Activated CD4-positive, alpha-beta T cell treated with anti-CD3 and anti-CD28 coated beads for 48 hours (primary cell): ENCODE measurements around the gene MSI2.

ENCODE experiments used
- DNase-seq: peaks from one replicate; pipeline ENCODE4 v3.0.0-alpha.2; 2020

MSI2 gene

DNA sequence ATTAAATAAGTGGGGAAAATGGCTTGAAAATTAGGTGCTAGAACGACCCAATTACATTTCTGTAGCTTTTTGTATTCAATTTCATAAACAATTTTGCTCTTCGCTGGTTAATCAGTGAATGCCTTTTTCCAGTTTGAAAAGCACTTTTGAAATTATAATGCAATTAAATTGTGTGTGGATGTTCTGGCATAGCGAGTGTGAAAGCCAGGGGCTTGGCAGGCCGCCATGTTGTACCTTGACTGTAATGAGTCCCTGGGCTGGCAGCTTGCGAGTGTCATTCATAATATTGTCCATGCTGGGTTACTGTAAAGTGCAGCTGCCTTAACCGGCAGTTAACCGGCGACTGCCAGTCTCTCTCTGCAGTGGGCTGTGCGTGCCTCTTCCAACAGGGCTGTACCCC is 310.9 kb downstream of the MSI2 start:
- no peak for DNase-seq

GRCh38 chr17:57568340-57568739 is 312.0 kb downstream of the MSI2 start:
- DNase-seq: no peak

- DNase-seq: no peak
Measured at GRCh38 chr17:57569021-57569420, 312.7 kb downstream of the MSI2 start.

GRCh38 chr17:57569853-57570252 is 313.5 kb downstream of the MSI2 start:
- DNase-seq: no peak

DNA sequence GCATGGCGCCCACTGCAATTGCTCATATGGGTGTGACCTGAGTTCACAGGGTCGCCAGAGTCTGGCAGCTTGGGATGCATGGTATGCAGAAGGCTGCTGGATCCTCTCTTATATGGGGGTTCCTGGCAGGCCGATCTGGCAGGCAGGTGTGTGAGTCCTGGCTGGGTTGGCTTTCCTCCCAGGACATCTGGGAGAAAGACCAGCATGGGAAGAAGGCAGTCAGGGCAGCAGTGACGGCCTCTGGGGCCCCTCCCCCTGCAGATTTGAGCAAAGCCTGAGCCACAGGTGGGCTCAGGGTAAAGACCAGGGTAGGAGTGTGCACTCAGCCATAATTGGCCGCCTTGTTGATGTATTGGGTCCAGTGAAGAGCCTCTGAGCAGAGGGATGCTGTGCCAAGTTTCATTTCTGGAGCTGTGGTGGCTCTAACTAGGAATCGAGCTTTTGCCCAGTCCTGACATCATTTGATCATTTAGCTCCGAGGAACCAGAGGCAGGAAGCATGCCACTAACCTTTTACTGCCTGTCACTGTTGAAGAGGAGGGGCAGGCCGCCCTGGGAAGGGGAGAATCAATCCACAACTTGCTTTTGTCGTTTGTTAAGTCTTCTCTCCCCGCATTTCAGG is 314.5 kb downstream of the MSI2 start:
- DNase-seq: no peak

DNA sequence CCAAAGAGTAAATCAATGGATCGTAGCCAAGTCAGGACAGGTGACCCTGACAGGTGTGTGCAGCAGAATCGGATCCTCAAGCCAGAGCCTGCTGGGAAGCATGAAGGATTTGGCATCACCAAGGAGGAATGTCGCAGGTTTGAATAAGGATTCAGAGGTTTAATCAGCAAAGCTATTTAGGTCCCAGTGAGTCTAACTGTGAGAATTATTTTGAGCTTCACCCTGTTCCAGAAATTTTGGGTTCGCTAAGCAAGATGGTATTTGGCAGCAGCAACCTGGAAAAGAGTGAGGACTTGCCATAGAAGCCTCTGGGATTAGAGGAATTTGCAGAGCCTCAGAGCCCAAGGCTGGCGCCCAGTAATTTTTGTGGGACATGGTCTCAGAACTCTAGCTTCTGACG is 315.7 kb downstream of the MSI2 start:
- DNase-seq: no peak

- no peak for DNase-seq
Measured at GRCh38 chr17:57572600-57572999, 316.3 kb downstream of the MSI2 start.

DNA sequence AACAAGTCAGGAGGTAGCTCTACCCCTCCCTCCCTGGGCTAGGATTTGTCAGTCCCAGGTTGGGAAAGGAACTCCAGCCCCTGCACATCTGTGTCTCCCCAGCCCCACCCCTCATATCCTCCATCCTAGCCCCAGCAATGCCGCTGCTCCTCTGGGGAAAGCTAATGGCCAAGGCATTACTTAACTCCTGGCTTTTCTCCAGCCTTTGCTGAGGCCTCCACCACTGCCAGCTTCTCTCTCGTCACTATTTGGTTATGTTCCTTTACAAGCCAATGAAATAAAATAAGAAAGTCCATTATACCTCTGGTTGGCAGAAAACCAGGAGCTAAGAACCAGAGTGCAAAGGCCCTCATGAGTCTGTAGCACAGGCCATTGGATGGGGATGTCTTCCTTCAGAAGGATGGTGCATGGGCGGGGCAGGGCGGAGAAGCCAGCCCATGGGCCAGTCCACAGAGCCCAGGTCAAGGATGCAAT is 317.8 kb downstream of the MSI2 start:
- DNase-seq: no peak

GRCh38 chr17:57576744-57577143 is 320.4 kb downstream of the MSI2 start:
- no peak for DNase-seq

- DNase-seq: no peak
Measured at GRCh38 chr17:57577751-57578607, 321.7 kb downstream of the MSI2 start.

- DNase-seq: no peak
Measured at GRCh38 chr17:57578608-57579225, 322.4 kb downstream of the MSI2 start.

- no peak for DNase-seq
Measured at GRCh38 chr17:57579245-57579644, 322.9 kb downstream of the MSI2 start.

GRCh38 chr17:57580055-57580739 is 323.9 kb downstream of the MSI2 start:
- no peak for DNase-seq

DNA sequence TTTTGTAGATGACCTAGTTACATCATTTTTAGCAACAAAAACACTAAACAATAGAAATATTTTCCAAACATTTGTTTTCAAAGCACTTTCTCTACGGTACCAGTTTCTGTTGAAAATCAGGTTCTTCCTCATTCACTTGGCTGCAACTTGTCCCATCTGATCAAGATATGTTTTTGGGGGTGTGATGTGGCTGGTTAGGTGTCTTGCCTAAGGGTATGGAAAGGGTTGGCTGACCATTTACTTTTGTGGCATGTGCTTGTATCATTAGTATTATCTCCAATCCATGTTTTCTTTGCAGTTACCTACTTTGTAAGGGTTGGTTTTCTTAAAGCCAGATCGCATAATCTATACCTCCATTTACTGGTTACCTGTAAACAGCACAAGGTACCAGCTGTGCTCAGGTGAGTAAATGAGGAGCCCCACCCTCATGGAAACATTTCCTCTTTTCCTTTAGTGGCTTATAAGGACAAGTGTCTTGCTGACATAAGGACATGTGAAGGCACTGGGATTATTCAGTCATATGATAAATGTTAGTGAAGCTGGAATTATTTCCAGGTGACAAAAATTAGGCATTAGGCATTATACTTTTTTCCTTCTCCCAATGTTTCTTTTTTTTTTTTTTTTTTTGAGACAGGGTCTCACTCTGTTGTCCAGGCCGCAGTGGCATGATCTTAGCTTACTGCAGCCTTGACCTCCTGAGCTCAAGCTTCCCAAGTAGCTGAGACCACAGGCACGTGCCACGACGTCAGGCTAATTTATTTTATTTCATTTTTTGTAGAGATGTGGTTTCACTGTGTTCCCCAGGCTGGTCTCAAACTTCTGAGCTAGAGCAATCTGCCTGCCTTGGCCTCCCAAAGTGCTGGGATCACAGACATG is 326.8 kb downstream of the MSI2 start:
- no peak for DNase-seq

- DNase-seq: no peak
Measured at GRCh38 chr17:57584050-57584551, 327.8 kb downstream of the MSI2 start.

DNA sequence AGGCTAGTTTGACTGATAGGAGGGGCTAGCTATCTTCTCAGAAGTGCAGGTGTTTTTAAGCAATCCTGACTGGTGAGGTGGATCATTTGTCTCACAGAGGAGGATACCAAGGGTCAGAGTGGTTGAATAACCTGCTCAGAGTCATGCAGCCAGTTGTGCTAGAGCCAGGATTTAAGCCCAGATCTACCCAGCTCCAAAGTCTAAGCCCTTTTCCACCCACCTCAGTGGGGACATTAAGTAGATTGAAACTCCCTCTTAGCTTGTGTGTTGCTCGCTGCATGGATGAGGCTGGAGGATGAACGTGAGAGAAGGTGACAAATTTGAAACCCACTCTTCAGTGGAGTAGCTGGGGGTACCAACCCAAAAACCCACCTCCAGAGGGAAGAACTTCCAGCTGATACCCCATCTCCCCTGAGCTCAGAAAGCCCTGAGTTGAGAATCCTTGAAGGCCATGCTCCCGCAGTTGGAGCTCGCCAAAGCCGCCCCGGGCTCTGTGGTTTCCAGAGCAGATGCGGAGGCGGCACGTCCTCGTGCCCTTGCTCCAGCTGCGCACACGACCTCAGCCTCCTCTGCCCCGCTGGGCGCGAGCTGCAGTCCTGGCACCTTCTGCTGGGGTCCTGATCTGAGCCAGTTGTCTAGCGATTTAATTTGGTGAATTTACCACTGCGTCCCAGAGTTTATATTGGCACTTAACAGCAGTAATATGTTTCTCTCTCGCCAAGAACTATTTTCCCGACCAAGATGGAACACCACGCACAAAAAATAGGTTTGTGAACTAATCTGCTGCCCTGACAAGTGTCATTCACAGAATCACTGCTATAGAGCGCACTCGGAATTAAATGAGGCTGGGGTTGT is 329.2 kb downstream of the MSI2 start:
- no peak for DNase-seq

DNA sequence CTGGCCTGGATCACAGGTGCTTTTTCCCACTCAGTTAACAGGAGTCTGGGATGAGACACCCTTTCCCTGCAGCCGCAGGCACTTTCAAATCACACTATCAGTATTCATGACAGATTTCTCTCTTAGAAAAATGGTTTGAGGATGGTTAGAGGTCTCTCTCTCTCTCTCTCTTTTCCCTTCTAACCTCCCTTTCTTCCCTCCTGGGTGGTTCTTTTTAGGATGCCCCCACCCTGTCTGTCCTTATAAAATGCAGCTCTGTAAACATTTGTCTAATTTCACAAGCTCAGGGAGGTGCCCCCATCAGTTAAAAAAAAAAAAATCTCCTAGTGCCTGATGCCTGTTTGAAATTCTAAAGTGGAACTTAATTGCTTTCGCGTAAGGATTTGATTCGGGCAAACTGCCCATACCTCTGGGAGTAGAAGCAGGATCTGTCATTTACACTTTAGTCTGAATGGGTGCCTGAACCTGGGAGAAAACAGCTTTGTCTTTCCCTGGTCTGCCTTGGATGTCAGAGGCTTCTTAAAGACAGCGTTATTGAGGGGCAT is 329.9 kb downstream of the MSI2 start:
- DNase-seq: no peak

DNA sequence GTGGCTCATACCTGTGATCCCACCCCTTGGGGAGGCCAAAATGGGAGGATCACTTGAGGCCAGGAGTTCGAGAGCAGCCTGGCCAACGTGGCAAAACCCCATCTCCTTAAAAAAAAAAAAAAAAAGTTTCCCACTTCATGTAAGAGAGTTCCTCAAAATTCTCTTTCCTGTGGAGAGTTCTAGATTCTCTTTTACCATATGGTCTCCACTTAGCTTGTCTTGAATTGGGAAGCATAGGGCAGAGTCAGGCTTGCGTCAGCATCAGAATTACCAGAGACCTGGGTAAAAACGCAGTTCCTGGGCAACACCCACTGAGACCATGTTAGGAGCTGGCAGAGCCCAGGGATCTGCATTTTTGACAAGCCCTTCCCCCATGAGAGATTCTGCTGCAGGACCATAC is 330.4 kb downstream of the MSI2 start:
- DNase-seq: no peak

DNA sequence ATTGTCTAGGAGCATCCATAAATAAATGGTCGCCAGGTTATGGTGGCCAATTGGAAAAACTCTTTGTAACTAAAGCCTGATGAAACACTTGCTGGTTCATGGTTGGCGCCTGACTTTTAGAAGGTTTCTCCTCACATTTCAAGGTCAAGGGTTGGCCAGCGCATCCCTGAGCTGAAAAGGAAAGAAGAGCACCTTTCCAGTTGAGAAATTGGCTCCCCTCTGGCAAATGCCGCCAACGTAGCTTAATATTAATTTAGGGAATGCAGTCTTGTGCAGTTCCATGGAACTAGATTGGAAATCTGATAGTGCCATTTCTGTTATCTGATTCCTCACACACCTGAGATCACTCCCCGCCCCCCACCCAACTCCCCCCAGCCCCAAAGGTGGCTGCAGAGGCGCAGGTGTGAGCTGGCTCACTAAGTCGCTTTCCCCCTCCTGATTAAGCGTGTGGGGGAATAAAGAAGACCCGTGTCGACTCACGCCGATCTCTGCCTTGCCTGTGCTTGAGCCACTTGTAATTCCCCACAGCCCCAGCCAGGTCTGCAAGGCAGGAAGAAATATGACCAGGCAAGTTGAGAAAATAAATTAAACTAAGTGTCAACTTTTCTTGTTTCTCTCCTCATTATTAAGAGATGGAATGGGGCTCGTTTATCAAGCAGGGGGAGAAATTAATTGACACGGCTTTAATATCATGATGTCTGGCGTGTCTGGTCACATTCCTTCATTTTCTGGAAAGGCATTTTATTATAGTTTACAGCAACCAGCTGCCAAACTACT is 331.1 kb downstream of the MSI2 start:
- DNase-seq: no peak

DNA sequence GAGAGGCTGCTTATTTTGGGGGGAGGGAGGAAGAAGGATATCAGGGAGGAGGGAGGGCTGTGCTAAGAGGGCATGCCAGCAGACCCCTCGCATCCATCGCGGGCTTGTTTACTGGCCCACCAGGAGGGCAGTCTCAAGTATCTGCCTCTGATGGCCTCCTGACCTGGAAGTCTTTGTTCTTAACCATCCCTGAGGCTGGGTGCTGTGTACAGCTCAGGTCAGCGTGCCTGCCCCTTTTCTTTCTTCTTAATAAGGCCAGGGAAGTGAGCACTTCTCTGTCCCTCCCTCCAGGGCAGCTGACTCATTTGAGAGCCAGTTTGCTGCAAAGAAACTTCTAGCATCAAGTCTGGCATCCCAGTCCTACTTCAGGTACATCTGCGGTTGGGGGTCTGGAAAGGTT is 331.8 kb downstream of the MSI2 start:
- no peak for DNase-seq
